Mammary epithelial cell (primary cell): Measurements from ENCODE around the gene TPSB2.

Source experiments
- CTCF ChIP-seq, 2 donors: IDR thresholded peaks in 1 of 2; conservative IDR thresholded peaks in 1 of 2; 2 replicates each; pipeline ENCODE4 v1.5.1; 2011 to 2012; ENCODE audit warnings: inconsistent platforms in 2 of 2, low read length in 2 of 2, mild to moderate bottlenecking in 2 of 2, control low read depth in 1 of 2, low read depth in 1 of 2; ENCODE audit not compliant: insufficient read depth in 1 of 2; ENCODE audit errors: extremely low read depth in 1 of 2
- EZH2 ChIP-seq: IDR thresholded peaks from 2 replicates; pipeline ENCODE4 v1.6.1; 2012; ENCODE audit warnings: low read length, inconsistent platforms, borderline replicate concordance

GRCh38 chr16:1273816-1274215 lies 43.8 kb upstream of the TPSB2 start:
- TF ChIP-seq CTCF (conservative IDR thresholded peaks at IDR 0.05 in 1 of 2, IDR thresholded peaks at IDR 0.05 in 1 of 2; ENCODE audit: extremely low read depth in 1 of 2, insufficient read depth in 1 of 2, low read depth in 1 of 2, low read length in 2 of 2) (no peak), EZH2 (no peak)
